Gastroesophageal sphincter (tissue), 3 donors: ENCODE data around the gene NPHP4.

ENCODE experiments used
- CTCF ChIP-seq, 4 experiments: fragments of 200-600 bp in 2 of 4; fragments of 450-650 bp in 2 of 4; sonication (generic) in 1 of 4; IDR thresholded peaks; one replicate each; pipeline ENCODE4 v1.5.1; 2017 to 2019; ENCODE audit warnings: antibody characterized with exemption in 4 of 4, mild to moderate bottlenecking in 2 of 4, moderate library complexity in 2 of 4
- EP300 ChIP-seq: sonication (generic); formaldehyde crosslinking; IDR thresholded peaks from one replicate; pipeline ENCODE4 v1.6.1; 2017; ENCODE audit warnings: antibody characterized with exemption, mild to moderate bottlenecking
- POLR2A ChIP-seq, 2 donors: fragments of 450-650 bp; IDR thresholded peaks; one replicate each; pipeline ENCODE4 v1.6.1; 2017; ENCODE audit warnings: antibody characterized with exemption in 2 of 2, mild to moderate bottlenecking in 2 of 2, moderate library complexity in 1 of 2

- TF ChIP-seq CTCF (IDR thresholded peaks at IDR 0.05) (no peak), EP300 (no peak), POLR2A (IDR thresholded peaks at IDR 0.05) (no peak)
These were observed 41.9 kb downstream of the NPHP4 start for GRCh38 chr1:5950201-5950895.
